Upper lobe of right lung (tissue), 1 donor: ENCODE data around the gene YTHDF1. TPM values are rescaled to one million over a fixed set of nuclear protein-coding genes. Genes with fewer than 3 reads are reported as not detected.

Experiments
- ATAC-seq: fragments of 200-7000 bp; cut with Tn5 transposase; one replicate; pipeline ENCODE4 v1.9.1; 2020; ENCODE audit warnings: mild to moderate bottlenecking, moderate library complexity
- DNase-seq: peaks from one replicate; pipeline ENCODE4 v3.0.0-alpha.2; 2020
- H3K27ac ChIP-seq: fragments of 200-600 bp; one replicate; pipeline ENCODE4 v1.8.0; 2022
- H3K27me3 ChIP-seq: fragments of 200-600 bp; one replicate; pipeline ENCODE4 v1.8.0; 2022; ENCODE audit warnings: mild to moderate bottlenecking
- H3K36me3 ChIP-seq: fragments of 200-600 bp; one replicate; pipeline ENCODE4 v1.8.0; 2022
- H3K4me1 ChIP-seq: fragments of 200-600 bp; one replicate; pipeline ENCODE4 v1.8.0; 2022
- H3K4me3 ChIP-seq: fragments of 200-600 bp; one replicate; pipeline ENCODE4 v1.8.0; 2022; ENCODE audit warnings: mild to moderate bottlenecking
- H3K9me3 ChIP-seq: fragments of 200-600 bp; one replicate; pipeline ENCODE4 v1.8.0; 2022
- intact Hi-C: fragments of 100-400 bp; cut with DNase I; formaldehyde crosslinking; loops from one replicate; pipeline ENCODE4 v1.11.0; 2022
- total RNA-seq: library from RNA; stranded (reverse); fragmentation: NEBNext Ultra II Directional; extraction: Animal tissue kit (Norgen Biotek cat#: 25700); gene quantifications from one replicate; pipeline ENCODE4 v1.2.1, GENCODE V29; 2021
- TF ChIP-seq, protein P1 (sequence below): fragments of 200-600 bp; IDR thresholded peaks from one replicate; pipeline ENCODE4 v1.8.0; 2022; ENCODE audit warnings: antibody characterized with exemption
- donor health status: DM: no; HTN: yes; CAD: no; lungs with severe emphysema.

YTHDF1 gene
- total RNA-seq, 1 donor from 2014 or later = 36.9 TPM

DNA sequence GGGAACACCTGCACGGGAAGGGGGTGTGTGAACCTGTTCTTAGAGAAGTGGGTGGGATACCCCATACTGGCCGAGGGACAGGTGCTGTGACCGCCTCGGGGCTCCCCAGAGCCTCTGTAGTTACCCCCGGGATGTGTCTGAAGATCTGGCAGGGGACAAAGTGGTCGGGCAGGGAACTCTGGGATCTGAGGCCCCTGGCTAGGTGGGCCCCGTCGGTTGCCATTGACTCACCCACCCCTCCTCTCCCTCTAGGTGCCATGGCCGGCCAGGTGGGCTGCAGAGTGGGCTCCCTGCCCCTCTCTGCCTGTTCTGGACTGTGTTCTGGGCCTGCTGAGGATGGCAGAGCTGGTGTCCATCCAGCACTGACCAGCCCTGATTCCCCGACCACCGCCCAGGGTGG lies 24.1 kb upstream of the YTHDF1 start:
- H3K4me1 ChIP-seq = no peaks in the 10 kb centered on the region
- intact Hi-C loops = no loop called here
- TF ChIP-seq, protein P1, sequence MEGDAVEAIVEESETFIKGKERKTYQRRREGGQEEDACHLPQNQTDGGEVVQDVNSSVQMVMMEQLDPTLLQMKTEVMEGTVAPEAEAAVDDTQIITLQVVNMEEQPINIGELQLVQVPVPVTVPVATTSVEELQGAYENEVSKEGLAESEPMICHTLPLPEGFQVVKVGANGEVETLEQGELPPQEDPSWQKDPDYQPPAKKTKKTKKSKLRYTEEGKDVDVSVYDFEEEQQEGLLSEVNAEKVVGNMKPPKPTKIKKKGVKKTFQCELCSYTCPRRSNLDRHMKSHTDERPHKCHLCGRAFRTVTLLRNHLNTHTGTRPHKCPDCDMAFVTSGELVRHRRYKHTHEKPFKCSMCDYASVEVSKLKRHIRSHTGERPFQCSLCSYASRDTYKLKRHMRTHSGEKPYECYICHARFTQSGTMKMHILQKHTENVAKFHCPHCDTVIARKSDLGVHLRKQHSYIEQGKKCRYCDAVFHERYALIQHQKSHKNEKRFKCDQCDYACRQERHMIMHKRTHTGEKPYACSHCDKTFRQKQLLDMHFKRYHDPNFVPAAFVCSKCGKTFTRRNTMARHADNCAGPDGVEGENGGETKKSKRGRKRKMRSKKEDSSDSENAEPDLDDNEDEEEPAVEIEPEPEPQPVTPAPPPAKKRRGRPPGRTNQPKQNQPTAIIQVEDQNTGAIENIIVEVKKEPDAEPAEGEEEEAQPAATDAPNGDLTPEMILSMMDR = no peak
- H3K27ac ChIP-seq = no peak overlapping the region
- H3K27me3 ChIP-seq = peaks cover 25% of the 10 kb centered on the region
- no peaks in the 10 kb centered on the region for H3K36me3 ChIP-seq
- no peak for ATAC-seq
- H3K4me3 ChIP-seq = no peak overlapping the region
- H3K9me3 ChIP-seq = no peaks in the 10 kb centered on the region
- no peak for DNase-seq

DNA sequence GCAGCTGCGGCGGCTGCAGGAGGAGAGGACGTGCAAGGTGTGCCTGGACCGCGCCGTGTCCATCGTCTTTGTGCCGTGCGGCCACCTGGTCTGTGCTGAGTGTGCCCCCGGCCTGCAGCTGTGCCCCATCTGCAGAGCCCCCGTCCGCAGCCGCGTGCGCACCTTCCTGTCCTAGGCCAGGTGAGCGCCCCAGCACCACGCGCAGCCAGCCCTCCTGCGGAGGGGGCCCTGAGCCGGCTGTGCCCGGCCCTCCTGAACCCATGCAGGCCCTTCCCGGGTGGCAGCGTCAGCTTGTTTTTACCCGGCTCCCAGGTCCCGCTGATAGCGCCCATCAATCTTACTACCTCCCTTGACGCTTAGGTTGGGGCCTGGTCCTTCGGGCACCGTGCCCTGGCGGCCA lies 23.5 kb upstream of the YTHDF1 start:
- no peak overlapping the region for H3K27ac ChIP-seq
- ATAC-seq (no peak), DNase-seq (no peak)
- TF ChIP-seq, protein P1 = no peak
- peaks cover 28% of the 10 kb centered on the region for H3K27me3 ChIP-seq
- intact Hi-C loops = no loop called here
- no peaks in the 10 kb centered on the region for H3K4me1 ChIP-seq
- H3K4me3 ChIP-seq = no peak overlapping the region
- no peaks in the 10 kb centered on the region for H3K9me3 ChIP-seq
- H3K36me3 ChIP-seq = no peaks in the 10 kb centered on the region

DNA sequence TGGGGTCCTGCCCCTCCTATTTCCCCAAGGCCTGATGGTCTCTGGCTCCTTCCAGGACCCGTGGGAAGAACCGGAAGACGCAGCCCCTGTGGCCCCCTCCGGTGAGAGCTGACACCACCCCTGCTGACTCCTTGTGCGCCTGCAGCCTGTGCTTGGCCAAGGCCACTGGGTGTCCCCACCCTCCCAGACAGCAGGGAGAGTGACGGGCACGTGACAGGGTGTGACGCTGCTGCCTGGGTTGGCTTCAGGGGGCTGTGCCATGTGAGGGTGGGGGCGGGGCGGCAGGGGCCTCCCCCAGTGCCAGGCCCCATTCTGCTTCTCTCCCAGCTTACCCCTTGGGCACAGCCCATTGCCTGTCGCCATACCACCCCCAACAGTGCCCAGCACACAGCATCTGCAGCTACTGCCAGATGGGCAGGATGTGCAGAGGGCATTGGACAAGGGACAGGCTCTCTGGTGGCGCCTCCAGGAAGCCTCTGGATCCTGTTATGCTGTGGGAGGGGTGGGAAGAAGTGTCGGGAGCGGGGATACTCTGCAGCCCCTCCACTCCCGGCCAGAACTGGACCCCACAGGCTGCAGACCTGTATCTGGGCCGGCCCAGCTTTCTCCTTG lies 22.7 kb upstream of the YTHDF1 start:
- Histone ChIP-seq H3K27ac (no peak overlapping the region), H3K36me3 (no peaks in the 10 kb centered on the region), H3K9me3 (no peaks in the 10 kb centered on the region), H3K27me3 (peaks cover 31% of the 10 kb centered on the region), H3K4me3 (no peak overlapping the region), H3K4me1 (no peaks in the 10 kb centered on the region)
- intact Hi-C loops = no loop called here
- ATAC-seq (peak; percentile 4), DNase-seq (no peak)
- TF ChIP-seq, protein P1 = no peak

DNA sequence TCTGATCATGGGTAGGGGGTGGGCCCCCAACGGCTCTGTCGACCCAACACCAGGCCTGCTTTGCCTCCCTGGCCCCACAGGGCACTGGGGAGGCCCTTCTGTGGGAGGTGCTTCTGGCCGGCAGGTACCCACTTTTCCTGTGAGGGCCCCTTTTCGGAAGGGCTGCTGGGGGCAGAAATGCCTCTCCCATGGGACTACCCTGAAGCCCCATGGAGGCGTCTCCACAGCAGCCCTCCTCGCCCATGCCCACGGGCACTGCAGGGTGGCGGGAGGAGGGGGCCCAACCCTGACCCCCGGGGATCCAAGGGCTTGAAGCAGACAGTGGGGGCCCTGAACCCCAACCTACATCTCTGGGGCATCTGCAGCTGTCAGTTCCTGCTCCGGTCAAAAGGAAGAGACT lies 22.1 kb upstream of the YTHDF1 start:
- TF ChIP-seq, protein P1 = no peak
- Histone ChIP-seq H3K9me3 (no peaks in the 10 kb centered on the region), H3K27me3 (peaks cover 31% of the 10 kb centered on the region), H3K4me1 (no peaks in the 10 kb centered on the region), H3K36me3 (no peaks in the 10 kb centered on the region), H3K27ac (no peak overlapping the region), H3K4me3 (no peak overlapping the region)
- DNase-seq = no peak
- ATAC-seq = no peak
- intact Hi-C loops = no loop called here

DNA sequence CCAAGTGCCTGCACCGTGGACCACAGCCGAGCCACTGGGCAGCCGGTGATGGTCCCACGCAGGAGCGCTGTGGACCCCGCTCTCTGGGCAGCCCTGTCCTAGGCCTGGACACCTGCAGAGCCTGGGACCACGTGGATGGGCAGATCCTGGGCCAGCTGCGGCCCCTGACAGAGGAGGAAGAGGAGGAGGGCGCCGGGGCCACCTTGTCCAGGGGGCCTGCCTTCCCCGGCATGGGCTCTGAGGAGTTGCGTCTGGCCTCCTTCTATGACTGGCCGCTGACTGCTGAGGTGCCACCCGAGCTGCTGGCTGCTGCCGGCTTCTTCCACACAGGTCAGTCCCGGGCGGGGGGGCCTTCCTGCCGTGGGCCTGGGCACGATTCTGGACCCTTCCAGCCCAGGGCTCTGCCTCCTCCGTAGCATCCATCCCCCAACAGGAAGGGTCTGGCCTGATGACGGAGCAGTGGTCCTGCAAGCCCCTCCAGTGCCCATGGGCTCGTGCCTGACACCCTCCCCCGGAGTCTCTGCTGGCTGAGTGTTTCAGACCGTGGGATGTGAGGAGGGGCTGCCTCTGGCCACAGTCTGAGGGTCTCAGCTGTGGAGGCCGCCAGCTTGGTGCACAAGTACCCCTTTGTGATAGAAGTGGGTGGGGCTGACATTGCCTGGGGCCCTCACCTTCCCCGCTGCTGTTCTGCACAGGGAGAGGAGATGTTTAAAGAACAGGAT lies 20.3 kb upstream of the YTHDF1 start:
- TF ChIP-seq, protein P1 = no peak
- Histone ChIP-seq H3K4me3 (peak overlapping the region; percentile 23), H3K27ac (no peak overlapping the region), H3K27me3 (peaks cover 41% of the 10 kb centered on the region), H3K9me3 (no peaks in the 10 kb centered on the region), H3K4me1 (no peaks in the 10 kb centered on the region), H3K36me3 (no peaks in the 10 kb centered on the region)
- intact Hi-C loops = no loop called here
- no peak for ATAC-seq
- DNase-seq = no peak
